Smooth muscle cell (in vitro differentiated cells): Measurements from ENCODE around the gene PXN. TPM values are rescaled to one million over a fixed set of nuclear protein-coding genes. Genes with fewer than 3 reads are reported as not detected.

Source experiments
- DNase-seq: peaks from one replicate; lab custom pipeline; 2025; ENCODE audit not compliant: unreplicated experiment; lab: John Stamatoyannopoulos, UW
- H2AFZ ChIP-seq: fragments of 200-600 bp; sonication (generic); 2 replicates; pipeline ENCODE4 v1.6.0; 2016; ENCODE audit warnings: antibody characterized with exemption, low read depth, mild to moderate bottlenecking
- H3F3A ChIP-seq: fragments of 200-600 bp; sonication (generic); 2 replicates; pipeline ENCODE4 v1.6.0; 2017; ENCODE audit warnings: antibody characterized with exemption, low read depth
- H3K27ac ChIP-seq: fragments of 200-600 bp; sonication (generic); 2 replicates; pipeline ENCODE4 v1.5.1; 2016; ENCODE audit warnings: low read depth, mild to moderate bottlenecking
- H3K27me3 ChIP-seq: fragments of 200-600 bp; sonication (generic); 2 replicates; pipeline ENCODE4 v1.6.1; 2016; ENCODE audit warnings: low read depth, mild to moderate bottlenecking
- H3K36me3 ChIP-seq: fragments of 200-600 bp; sonication (generic); 2 replicates; pipeline ENCODE4 v1.5.1; 2016; ENCODE audit warnings: low read depth
- H3K4me1 ChIP-seq: fragments of 200-600 bp; sonication (generic); 2 replicates; pipeline ENCODE4 v1.5.1; 2016; ENCODE audit warnings: low read depth
- H3K4me2 ChIP-seq: fragments of 200-600 bp; sonication (generic); 2 replicates; pipeline ENCODE4 v1.6.0; 2016; ENCODE audit warnings: mild to moderate bottlenecking
- H3K4me3 ChIP-seq: fragments of 200-600 bp; sonication (generic); 2 replicates; pipeline ENCODE4 v1.5.1; 2016; ENCODE audit warnings: mild to moderate bottlenecking
- H3K79me2 ChIP-seq: fragments of 200-600 bp; sonication (generic); 2 replicates; pipeline ENCODE4 v1.6.0; 2016; ENCODE audit warnings: low read depth, mild to moderate bottlenecking
- H3K9ac ChIP-seq: fragments of 200-600 bp; sonication (generic); 2 replicates; pipeline ENCODE4 v1.6.0; 2016; ENCODE audit warnings: low read depth
- H3K9me3 ChIP-seq: fragments of 200-600 bp; sonication (generic); replicated peaks from 2 replicates; pipeline ENCODE4 v1.5.1; 2016; ENCODE audit warnings: low read depth
- H4K20me1 ChIP-seq: fragments of 200-600 bp; sonication (generic); 2 replicates; pipeline ENCODE4 v1.6.0; 2016; ENCODE audit warnings: low read depth
- CTCF ChIP-seq: fragments of 200-600 bp; sonication (generic); IDR thresholded peaks from 2 replicates; pipeline ENCODE4 v1.5.1; 2017; ENCODE audit warnings: borderline replicate concordance, mild to moderate bottlenecking, antibody characterized with exemption; ENCODE audit not compliant: insufficient read depth, poor library complexity, severe bottlenecking
- WGBS: methylation state at CpG from one replicate; pipeline ENCODE4 v1.1.7; 2016; ENCODE audit warnings: low lambda C conversion rate; 5-methylcytosine and 5-hydroxymethylcytosine counted together
- polyA plus RNA-seq: library from polyadenylated mRNA; unstranded; fragments of >200 nt; fragmentation: Nextera tagmentation; extraction: Ambion mirVana; gene quantifications from 2 replicates; pipeline ENCODE4 v1.2.1, GENCODE V29; 2016
- total RNA-seq: library from RNA; depleted of rRNA; stranded (reverse); fragments of >200 nt; gene quantifications from 2 replicates; pipeline ENCODE4 v1.2.3, GENCODE V29; 2014

Gene PXN
- total and polyA plus RNA-seq, 2 experiments from 2014 or later = 17.2 to 27.0 TPM

- H3K4me2 ChIP-seq = no peak overlapping the region
- H3K79me2 ChIP-seq = peaks cover 97% of the 10 kb centered on the region
- no peak overlapping the region for H3K27ac ChIP-seq
- no peaks in the 10 kb centered on the region for H3K27me3 ChIP-seq
- TF ChIP-seq CTCF = no peak
- no peaks in the 10 kb centered on the region for H3K36me3 ChIP-seq
- H4K20me1 ChIP-seq = peaks cover 90% of the 10 kb centered on the region
- H3K4me3 ChIP-seq = no peak overlapping the region
- H3K4me1 ChIP-seq = peaks cover 28% of the 10 kb centered on the region
- no peaks in the 10 kb centered on the region for H3K9me3 ChIP-seq
- H2AFZ ChIP-seq = no peak overlapping the region
- H3F3A ChIP-seq = no peaks in the 10 kb centered on the region
- DNase-seq = no peak
- no peak overlapping the region for H3K9ac ChIP-seq
- WGBS = 90% methylated on average over 5 of the region's 5 CpGs
Observed at GRCh38 chr12:120260607-120261006, 4.9 kb downstream of the PXN start.

DNA sequence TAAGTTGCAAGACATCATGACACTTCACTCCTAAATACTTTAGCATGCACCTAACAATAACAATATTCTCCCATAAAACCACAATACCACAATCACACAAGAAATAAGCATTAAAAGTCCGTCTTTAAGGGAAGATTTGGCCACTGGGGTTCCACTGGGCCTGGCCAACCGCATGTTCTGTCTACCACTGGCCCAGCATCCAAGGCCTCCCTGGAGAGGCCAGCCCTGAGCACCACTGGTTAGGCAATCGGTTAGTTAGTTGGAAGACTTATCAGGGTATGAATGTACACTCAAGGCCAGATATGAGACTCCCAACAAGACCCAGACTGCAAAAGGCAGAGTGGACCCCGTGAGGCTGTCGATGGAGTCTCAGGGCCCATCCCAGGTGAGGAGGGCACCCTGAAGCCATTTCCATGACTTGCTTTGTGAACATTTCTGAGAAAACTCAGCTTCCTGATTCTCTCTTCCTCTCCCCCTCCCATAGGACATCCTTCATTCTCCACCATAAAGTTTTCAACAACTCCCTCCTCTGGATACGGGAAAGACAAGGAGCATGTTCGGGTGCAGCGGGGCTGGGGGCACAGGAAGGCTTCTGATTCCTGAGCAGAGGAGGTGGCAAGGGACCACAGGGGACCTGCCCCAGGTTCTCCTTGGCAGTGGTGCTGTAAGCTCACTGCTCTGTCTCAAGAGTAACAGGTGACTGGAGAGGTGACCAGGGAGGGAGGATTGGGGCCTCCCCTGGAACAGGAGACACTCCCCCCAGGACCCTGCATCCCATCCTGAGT, 5.9 kb downstream of the PXN start:
- no peak for TF ChIP-seq CTCF
- Histone ChIP-seq H3K4me2 (no peak overlapping the region), H3K27ac (no peak overlapping the region)

DNA sequence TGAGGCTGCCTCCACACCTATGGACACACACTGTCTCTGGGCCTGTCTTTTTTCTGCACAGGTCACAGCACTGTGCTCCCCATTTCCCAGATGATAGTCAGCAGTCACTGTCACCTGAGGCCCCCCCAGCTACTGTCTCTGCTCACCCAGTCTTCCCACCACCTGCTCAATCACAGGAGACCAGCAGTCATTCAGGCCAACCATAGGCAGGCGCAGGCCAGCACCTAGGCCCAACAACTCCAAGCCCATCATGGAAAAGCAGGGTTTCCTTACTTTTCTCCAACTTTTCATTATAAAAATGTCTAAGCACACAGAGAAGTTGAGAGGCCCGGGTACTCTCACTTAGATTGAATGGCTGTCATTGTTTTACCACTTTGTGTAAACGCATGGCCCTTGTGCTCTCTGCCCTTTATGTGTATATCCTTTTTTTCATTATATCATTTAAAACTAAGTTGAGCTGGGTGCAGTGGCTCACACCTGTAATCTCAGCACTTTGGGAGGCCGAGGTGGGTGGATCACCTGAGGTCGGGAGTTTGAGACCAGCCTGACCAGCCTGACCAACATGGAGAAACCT, 7.1 kb downstream of the PXN start:
- Histone ChIP-seq H3K4me3 (no peak overlapping the region), H3K4me2 (no peak overlapping the region), H2AFZ (no peak overlapping the region), H4K20me1 (peaks cover 99% of the 10 kb centered on the region), H3K27ac (no peak overlapping the region), H3F3A (no peaks in the 10 kb centered on the region), H3K79me2 (peaks cover 100% of the 10 kb centered on the region), H3K4me1 (peaks cover 10% of the 10 kb centered on the region), H3K9ac (no peak overlapping the region), H3K27me3 (no peaks in the 10 kb centered on the region), H3K36me3 (no peaks in the 10 kb centered on the region), H3K9me3 (no peaks in the 10 kb centered on the region)
- DNase-seq = no peak
- whole genome bisulfite sequencing = 96% methylated on average over 5 of the region's 5 CpGs
- TF ChIP-seq CTCF = no peak

More for the DNA sequence above, 5.9 kb downstream of the PXN start:
- no peaks in the 10 kb centered on the region for H3K9me3 ChIP-seq
- H3K4me3 ChIP-seq = no peak overlapping the region
- H3K4me1 ChIP-seq = peaks cover 22% of the 10 kb centered on the region
- H3K36me3 ChIP-seq = no peaks in the 10 kb centered on the region
- peaks cover 99% of the 10 kb centered on the region for H4K20me1 ChIP-seq
- H3F3A ChIP-seq = no peaks in the 10 kb centered on the region
- H3K9ac ChIP-seq = no peak overlapping the region
- H2AFZ ChIP-seq = no peak overlapping the region
- DNase-seq = no peak
- H3K79me2 ChIP-seq = peaks cover 100% of the 10 kb centered on the region
- WGBS = 96% methylated on average over 8 of the region's 8 CpGs
- H3K27me3 ChIP-seq = no peaks in the 10 kb centered on the region
